GM12878 (cell line): ENCODE data around the gene USP21. TPM values are rescaled to one million over a fixed set of nuclear protein-coding genes. Genes with fewer than 3 reads are reported as not detected.

Experiments used
- ATAC-seq: fragments of 200-7000 bp; cut with Tn5 transposase; 3 replicates; pipeline ENCODE4 v1.9.1; 2020; ENCODE audit warnings: mild to moderate bottlenecking, moderate library complexity
- BruUV-seq: library from RNA; stranded (reverse); fragments of 400-500 nt; replicated peaks from 2 replicates; lab custom pipeline; 2021; lab: Mats Ljungman, UMichigan
- CTCF ChIA-PET: fragments of 300-600 bp; sonication (Branson Sonifier 250); formaldehyde crosslinking; extraction: SDS; loops from one replicate; lab custom pipeline; 2021; ENCODE audit warnings: inconsistent platforms; lab: Yijun Ruan, JAX
- POLR2A ChIA-PET: fragments of 350-600 bp; formaldehyde crosslinking; extraction: SDS; loops from one replicate; lab custom pipeline; 2021; ENCODE audit warnings: inconsistent platforms; lab: Charles Lee
- RAD21 ChIA-PET: fragments of 300-600 bp; sonication (Branson Sonifier 250); formaldehyde crosslinking; loops from one replicate; lab custom pipeline; 2023; ENCODE audit warnings: antibody characterized with exemption; ENCODE audit not compliant: unreplicated experiment; lab: Charles Lee
- SMC1A ChIA-PET: fragments of 300-600 bp; sonication (Branson Sonifier 250); formaldehyde crosslinking; loops from one replicate; lab custom pipeline; 2023; ENCODE audit not compliant: unreplicated experiment, uncharacterized antibody; lab: Charles Lee
- DNase-seq: peaks from one replicate; pipeline ENCODE4 v3.0.0-alpha.2; 2011; ENCODE audit warnings: low read depth, low spot score
- FAIRE-seq: peaks from 3 replicates; lab custom pipeline; 2011; peaks lifted over from hg19 to GRCh38; lab: Jason Lieb, UNC
- H2AFZ ChIP-seq: 2 replicates; pipeline ENCODE4 v1.6.0; 2011; ENCODE audit warnings: low read depth, low read length, control low read depth; ENCODE audit not compliant: control insufficient read depth
- H3K27ac ChIP-seq: 2 replicates; pipeline ENCODE4 v1.5.1; 2011; ENCODE audit warnings: control low read depth; ENCODE audit not compliant: control insufficient read depth, insufficient read depth
- H3K27me3 ChIP-seq, 2 experiments: replicated peaks in 1 of 2; 2 replicates each; pipeline versions ENCODE4 v1.6.0 to v1.6.1; 2011; ENCODE audit warnings: low read length in 1 of 2; ENCODE audit not compliant: control insufficient read depth in 2 of 2, insufficient read depth in 2 of 2
- H3K36me3 ChIP-seq, 2 experiments: 2 replicates each; pipeline ENCODE4 v1.5.1; 2011; ENCODE audit warnings: low read length in 1 of 2; ENCODE audit not compliant: control insufficient read depth in 2 of 2, insufficient read depth in 2 of 2
- H3K4me1 ChIP-seq: 2 replicates; pipeline ENCODE4 v1.6.1; 2011; ENCODE audit warnings: mild to moderate bottlenecking, low read length, moderate library complexity, mixed read lengths; ENCODE audit not compliant: control insufficient read depth, insufficient read depth
- H3K4me2 ChIP-seq: 2 replicates; pipeline ENCODE4 v1.6.0; 2011; ENCODE audit warnings: control low read depth; ENCODE audit not compliant: control insufficient read depth, insufficient read depth
- H3K4me3 ChIP-seq: fragments of 200-600 bp; sonication (generic); 2 replicates; pipeline ENCODE4 v1.5.1; 2016
- H3K79me2 ChIP-seq: 2 replicates; pipeline ENCODE4 v1.6.0; 2011; ENCODE audit warnings: low read length; ENCODE audit not compliant: control insufficient read depth, insufficient read depth
- H3K9ac ChIP-seq: 2 replicates; pipeline ENCODE4 v1.8.0; 2011; ENCODE audit warnings: low read length, control low read depth, mixed read lengths; ENCODE audit not compliant: control insufficient read depth, insufficient read depth
- H3K9me3 ChIP-seq: replicated peaks from 3 replicates; pipeline ENCODE4 v1.5.1; 2011; ENCODE audit warnings: mild to moderate bottlenecking, low read length; ENCODE audit not compliant: control insufficient read depth, insufficient read depth
- H4K20me1 ChIP-seq: 2 replicates; pipeline ENCODE4 v1.6.0; 2011; ENCODE audit not compliant: control insufficient read depth, insufficient read depth
- CHD2 ChIP-seq: IDR thresholded peaks from 2 replicates; pipeline ENCODE4 v1.6.1; 2011; ENCODE audit warnings: low read depth, low read length, improper control_type of control experiment, borderline replicate concordance
- ETV6 ChIP-seq, 2 experiments: fragments of 450-650 bp in 1 of 2; IDR thresholded peaks in 1 of 2; conservative IDR thresholded peaks in 1 of 2; 2 replicates each; pipeline ENCODE4 v1.6.1; 2014; ENCODE audit warnings: antibody characterized with exemption in 1 of 2, borderline replicate concordance in 1 of 2, low read depth in 1 of 2, mild to moderate bottlenecking in 1 of 2, moderate library complexity in 1 of 2
- FOS ChIP-seq: IDR thresholded peaks from 3 replicates; pipeline ENCODE4 v1.6.1; 2011; ENCODE audit warnings: borderline replicate concordance; ENCODE audit not compliant: insufficient read length; ENCODE audit errors: extremely low read depth
- FOXK2 ChIP-seq: fragments of 450-650 bp; IDR thresholded peaks from 2 replicates; pipeline ENCODE4 v1.6.1; 2017; ENCODE audit warnings: mild to moderate bottlenecking, moderate library complexity
- FOXM1 ChIP-seq: IDR thresholded peaks from 2 replicates; pipeline ENCODE4 v1.6.1; 2012; ENCODE audit warnings: low read depth, mild to moderate bottlenecking, inconsistent platforms, low read length, moderate library complexity
- IKZF2 ChIP-seq, 2 experiments: fragments of 450-650 bp; IDR thresholded peaks; 2 replicates each; pipeline ENCODE4 v1.6.1; 2017; ENCODE audit warnings: mild to moderate bottlenecking in 2 of 2, moderate library complexity in 2 of 2
- MLLT1 ChIP-seq: fragments of 450-650 bp; IDR thresholded peaks from 2 replicates; pipeline ENCODE4 v1.6.1; 2016; ENCODE audit warnings: mild to moderate bottlenecking
- NFXL1 ChIP-seq: fragments of 450-650 bp; IDR thresholded peaks from 2 replicates; pipeline ENCODE4 v1.6.1; 2017; ENCODE audit warnings: antibody characterized with exemption, mild to moderate bottlenecking, borderline replicate concordance
- POU2F2 ChIP-seq: IDR thresholded peaks from 3 replicates; pipeline ENCODE4 v1.6.1; 2011; ENCODE audit warnings: low read depth, mild to moderate bottlenecking, low read length, borderline replicate concordance
- TCF7 ChIP-seq: IDR thresholded peaks from 2 replicates; pipeline ENCODE4 v1.6.1; 2014; ENCODE audit warnings: antibody characterized with exemption, borderline replicate concordance
- WGBS: methylation state at CpG from one replicate; pipeline ENCODE4 v1.1.6; 2016; ENCODE audit warnings: low lambda C conversion rate; ENCODE audit not compliant: insufficient replicate concordance, insufficient coverage; ENCODE audit errors: missing lambda C conversion rate; 5-methylcytosine and 5-hydroxymethylcytosine counted together
- in situ Hi-C: fragments of 300-500 bp; cut with MboI; formaldehyde crosslinking; loops from 9 replicates; pipeline ENCODE4 v1.14.3; 2018; ENCODE audit warnings: mixed read lengths
- intact Hi-C: fragments of 100-400 bp; cut with micrococcal nuclease; formaldehyde crosslinking; loops from one replicate; pipeline ENCODE4 v1.14.2; 2022; ENCODE audit not compliant: unreplicated experiment
- polyA plus RNA-seq, 11 experiments: library from polyadenylated mRNA; depleted of rRNA in 4 of 11; unstranded in 6 of 11; stranded (reverse) in 5 of 11; fragments of >200 nt; fragmentation: Nextera tagmentation in 4 of 11; fragmentation: Illumina TruSeq in 1 of 11; extraction: Ambion mirVana in 4 of 11; extraction: Trizol in 1 of 11; gene quantifications; 1 replicate in 1 of 11; 2 replicates in 10 of 11; pipeline versions ENCODE4 v1.2.1 to v1.2.3, GENCODE V29; 2011 to 2016; ENCODE audit warnings: inconsistent platforms in 2 of 11, missing spikeins in 2 of 11, low read depth in 1 of 11
- total RNA-seq, 4 experiments: library from RNA; depleted of rRNA in 3 of 4; stranded (reverse); fragments of >200 nt in 3 of 4; fragmentation: Illumina TruSeq in 1 of 4; extraction: Trizol in 1 of 4; gene quantifications; 2 replicates each; pipeline versions ENCODE4 v1.2.1 to v1.2.3, GENCODE V29; 2013 to 2021
- TF ChIP-seq, protein P1 (sequence below): fragments of 450-650 bp; IDR thresholded peaks from 2 replicates; pipeline ENCODE4 v1.6.1; 2016; ENCODE audit warnings: mild to moderate bottlenecking, moderate library complexity, borderline replicate concordance
- TF ChIP-seq, protein P2 (sequence below): fragments of 450-650 bp; IDR thresholded peaks from 2 replicates; pipeline ENCODE4 v1.6.1; 2014; ENCODE audit warnings: mild to moderate bottlenecking
- TF ChIP-seq, protein P3 (sequence below): fragments of 450-650 bp; IDR thresholded peaks from 2 replicates; pipeline ENCODE4 v1.6.1; 2017; ENCODE audit warnings: mild to moderate bottlenecking, low read depth, inconsistent platforms; ENCODE audit not compliant: poor library complexity, severe bottlenecking

USP21 gene
- total and polyA plus RNA-seq, 10 of the 15 experiments (the other 5 are each of a cell fraction or from before 2014, with no cell fraction given), result 3.2 to 28.6 (median 16.6) TPM

DNA sequence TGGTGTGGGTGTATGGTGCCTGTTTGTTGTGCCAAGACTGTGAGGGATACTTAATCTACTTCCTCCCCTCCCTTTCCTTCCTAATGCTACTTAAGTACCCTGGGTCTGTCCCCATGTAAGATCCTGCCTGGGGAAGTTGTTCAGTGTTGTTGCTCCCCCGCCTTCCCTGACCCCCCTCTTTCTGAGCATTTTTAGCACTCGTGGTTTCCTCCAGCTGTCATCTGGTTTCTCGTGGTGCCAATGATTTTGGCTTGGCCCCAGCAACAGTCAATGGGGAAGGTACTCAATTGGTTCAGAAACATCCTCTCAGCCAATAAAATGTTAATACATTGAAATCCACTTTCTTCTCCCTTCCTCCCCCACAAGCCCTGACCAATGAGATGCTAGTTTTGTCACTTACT, 26.0 kb downstream of the USP21 start:
- Histone ChIP-seq H3K27me3 (no peaks in the 10 kb centered on the region), H3K27ac (peak overlapping the region; percentile 97), H3K4me1 (peaks cover 57% of the 10 kb centered on the region), H3K9me3 (no peaks in the 10 kb centered on the region), H3K9ac (peak overlapping the region; percentile 59), H3K79me2 (peaks cover 14% of the 10 kb centered on the region), H3K36me3 (no peaks in the 10 kb centered on the region), H4K20me1 (no peaks in the 10 kb centered on the region), H3K4me3 (no peak overlapping the region), H3K4me2 (peak overlapping the region; percentile 90), H2AFZ (no peak overlapping the region)
- SMC1A ChIA-PET, result interaction anchor here (0.6 to 3.0 kb wide), 7 partner anchors 9 to 1996 kb away, joined by 3 to 19 read pairs (median 10); partner anchors contain the start of genes NDUFS2, PPOX and TOMM40L
- BruUV-seq, result no TSS peak
- CTCF ChIA-PET, result interaction anchor here (1.0 to 4.5 kb wide), 7 partner anchors 10 to 196 kb away, joined by 3 to 30 read pairs (median 4); partner anchors contain the start of genes NDUFS2, PPOX and TOMM40L
- intact Hi-C loops (no loop called here), in situ Hi-C loops (no loop called here)
- POLR2A ChIA-PET, result interaction anchor here (0.6 to 1.5 kb wide), 8 partner anchors 16 to 556 kb away, joined by 3 to 8 read pairs (median 4); partner anchors contain the start of genes NDUFS2 and PPOX
- peak; percentile 84 for ATAC-seq
- DNase-seq, result peak; percentile 98
- RAD21 ChIA-PET, result interaction anchor here (0.7 to 2.4 kb wide), 5 partner anchors 17 to 117 kb away, joined by 3 to 13 read pairs (median 7); partner anchors contain the start of genes NDUFS2, PPOX and TOMM40L
- peak; percentile 91 for FAIRE-seq
- 0% methylated on average over 3 of the region's 3 CpGs for WGBS
- TF ChIP-seq MLLT1, result peak; percentile 37
- TF ChIP-seq ETV6 (conservative IDR thresholded peaks at IDR 0.05 in 1 of 2, IDR thresholded peaks at IDR 0.05 in 1 of 2; ENCODE audit: borderline replicate concordance in 1 of 2, low read depth in 1 of 2), result peak in 1 of 2 experiments; percentile 75; a peak in 2 of 4 replicates
- TF ChIP-seq TCF7, result no peak
- TF ChIP-seq FOS, result peak; percentile 46
- TF ChIP-seq CHD2, result peak; percentile 73; the same call in 1 of the 2 replicates
- TF ChIP-seq IKZF2 (IDR thresholded peaks at IDR 0.05), result peak in 1 of 2 experiments; percentile 65; a peak in 3 of 4 replicates
- TF ChIP-seq NFXL1, result no peak
- peak; percentile 85; the same call in 1 of the 2 replicates for TF ChIP-seq FOXK2
- TF ChIP-seq, protein P1, sequence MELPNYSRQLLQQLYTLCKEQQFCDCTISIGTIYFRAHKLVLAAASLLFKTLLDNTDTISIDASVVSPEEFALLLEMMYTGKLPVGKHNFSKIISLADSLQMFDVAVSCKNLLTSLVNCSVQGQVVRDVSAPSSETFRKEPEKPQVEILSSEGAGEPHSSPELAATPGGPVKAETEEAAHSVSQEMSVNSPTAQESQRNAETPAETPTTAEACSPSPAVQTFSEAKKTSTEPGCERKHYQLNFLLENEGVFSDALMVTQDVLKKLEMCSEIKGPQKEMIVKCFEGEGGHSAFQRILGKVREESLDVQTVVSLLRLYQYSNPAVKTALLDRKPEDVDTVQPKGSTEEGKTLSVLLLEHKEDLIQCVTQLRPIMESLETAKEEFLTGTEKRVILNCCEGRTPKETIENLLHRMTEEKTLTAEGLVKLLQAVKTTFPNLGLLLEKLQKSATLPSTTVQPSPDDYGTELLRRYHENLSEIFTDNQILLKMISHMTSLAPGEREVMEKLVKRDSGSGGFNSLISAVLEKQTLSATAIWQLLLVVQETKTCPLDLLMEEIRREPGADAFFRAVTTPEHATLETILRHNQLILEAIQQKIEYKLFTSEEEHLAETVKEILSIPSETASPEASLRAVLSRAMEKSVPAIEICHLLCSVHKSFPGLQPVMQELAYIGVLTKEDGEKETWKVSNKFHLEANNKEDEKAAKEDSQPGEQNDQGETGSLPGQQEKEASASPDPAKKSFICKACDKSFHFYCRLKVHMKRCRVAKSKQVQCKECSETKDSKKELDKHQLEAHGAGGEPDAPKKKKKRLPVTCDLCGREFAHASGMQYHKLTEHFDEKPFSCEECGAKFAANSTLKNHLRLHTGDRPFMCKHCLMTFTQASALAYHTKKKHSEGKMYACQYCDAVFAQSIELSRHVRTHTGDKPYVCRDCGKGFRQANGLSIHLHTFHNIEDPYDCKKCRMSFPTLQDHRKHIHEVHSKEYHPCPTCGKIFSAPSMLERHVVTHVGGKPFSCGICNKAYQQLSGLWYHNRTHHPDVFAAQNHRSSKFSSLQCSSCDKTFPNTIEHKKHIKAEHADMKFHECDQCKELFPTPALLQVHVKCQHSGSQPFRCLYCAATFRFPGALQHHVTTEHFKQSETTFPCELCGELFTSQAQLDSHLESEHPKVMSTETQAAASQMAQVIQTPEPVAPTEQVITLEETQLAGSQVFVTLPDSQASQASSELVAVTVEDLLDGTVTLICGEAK, result no peak
- TF ChIP-seq, protein P2, sequence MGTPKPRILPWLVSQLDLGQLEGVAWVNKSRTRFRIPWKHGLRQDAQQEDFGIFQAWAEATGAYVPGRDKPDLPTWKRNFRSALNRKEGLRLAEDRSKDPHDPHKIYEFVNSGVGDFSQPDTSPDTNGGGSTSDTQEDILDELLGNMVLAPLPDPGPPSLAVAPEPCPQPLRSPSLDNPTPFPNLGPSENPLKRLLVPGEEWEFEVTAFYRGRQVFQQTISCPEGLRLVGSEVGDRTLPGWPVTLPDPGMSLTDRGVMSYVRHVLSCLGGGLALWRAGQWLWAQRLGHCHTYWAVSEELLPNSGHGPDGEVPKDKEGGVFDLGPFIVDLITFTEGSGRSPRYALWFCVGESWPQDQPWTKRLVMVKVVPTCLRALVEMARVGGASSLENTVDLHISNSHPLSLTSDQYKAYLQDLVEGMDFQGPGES, result no peak; the same call in 1 of the 2 replicates
- 0 out of 3 replicates have a peak, but pooled peaks have one; percentile 24 for TF ChIP-seq POU2F2
- TF ChIP-seq, protein P3, sequence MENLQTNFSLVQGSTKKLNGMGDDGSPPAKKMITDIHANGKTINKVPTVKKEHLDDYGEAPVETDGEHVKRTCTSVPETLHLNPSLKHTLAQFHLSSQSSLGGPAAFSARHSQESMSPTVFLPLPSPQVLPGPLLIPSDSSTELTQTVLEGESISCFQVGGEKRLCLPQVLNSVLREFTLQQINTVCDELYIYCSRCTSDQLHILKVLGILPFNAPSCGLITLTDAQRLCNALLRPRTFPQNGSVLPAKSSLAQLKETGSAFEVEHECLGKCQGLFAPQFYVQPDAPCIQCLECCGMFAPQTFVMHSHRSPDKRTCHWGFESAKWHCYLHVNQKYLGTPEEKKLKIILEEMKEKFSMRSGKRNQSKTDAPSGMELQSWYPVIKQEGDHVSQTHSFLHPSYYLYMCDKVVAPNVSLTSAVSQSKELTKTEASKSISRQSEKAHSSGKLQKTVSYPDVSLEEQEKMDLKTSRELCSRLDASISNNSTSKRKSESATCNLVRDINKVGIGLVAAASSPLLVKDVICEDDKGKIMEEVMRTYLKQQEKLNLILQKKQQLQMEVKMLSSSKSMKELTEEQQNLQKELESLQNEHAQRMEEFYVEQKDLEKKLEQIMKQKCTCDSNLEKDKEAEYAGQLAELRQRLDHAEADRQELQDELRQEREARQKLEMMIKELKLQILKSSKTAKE, result peak; percentile 19
- TF ChIP-seq FOXM1, result peak; percentile 76
